H1 (cell line): ENCODE measurements around the gene RGL1. TPM values are rescaled to one million over a fixed set of nuclear protein-coding genes. Genes with fewer than 3 reads are reported as not detected.

ENCODE experiments used
- CTCF ChIA-PET: fragments of 300-600 bp; sonication (Branson Sonifier 250); formaldehyde crosslinking; loops from one replicate; lab custom pipeline; 2021; ENCODE audit not compliant: partially characterized antibody; lab: Charles Lee
- POLR2A ChIA-PET: fragments of 300-600 bp; sonication (Branson Sonifier 250); formaldehyde crosslinking; loops from one replicate; lab custom pipeline; 2021; ENCODE audit warnings: inconsistent platforms; ENCODE audit not compliant: partially characterized antibody; lab: Charles Lee
- DNase-seq, 2 experiments: peaks; one replicate each; pipeline versions ENCODE4 v3.0.0 to v3.0.0-alpha.2; 2010 to 2022; ENCODE audit warnings: low spot score in 2 of 2, low read depth in 1 of 2, mixed read lengths in 1 of 2
- FAIRE-seq: peaks from 2 replicates; lab custom pipeline; 2011; peaks lifted over from hg19 to GRCh38; lab: Jason Lieb, UNC
- H2AFZ ChIP-seq: 2 replicates; pipeline ENCODE4 v1.8.1; 2012; ENCODE audit warnings: low read length, inconsistent platforms
- H2AK5ac ChIP-seq: 2 replicates; pipeline ENCODE4 v1.6.1; 2013; ENCODE audit warnings: low read depth, low read length
- H2BK120ac ChIP-seq: replicated peaks from 2 replicates; pipeline ENCODE3; 2013; ENCODE audit warnings: low read depth, low read length, inconsistent platforms
- H2BK12ac ChIP-seq: 2 replicates; pipeline ENCODE4 v1.6.1; 2013; ENCODE audit warnings: low read depth, low read length
- H2BK15ac ChIP-seq: 2 replicates; pipeline ENCODE4 v1.6.1; 2013; ENCODE audit warnings: low read length
- H2BK20ac ChIP-seq: 2 replicates; pipeline ENCODE4 v1.6.1; 2013; ENCODE audit warnings: low read length
- H2BK5ac ChIP-seq: 2 replicates; pipeline ENCODE4 v1.6.1; 2013; ENCODE audit warnings: low read depth, low read length
- H3K14ac ChIP-seq: 2 replicates; pipeline ENCODE4 v1.6.1; 2013; ENCODE audit warnings: inconsistent platforms; ENCODE audit not compliant: insufficient read length
- H3K18ac ChIP-seq: 2 replicates; pipeline ENCODE4 v1.6.1; 2013; ENCODE audit warnings: low read length; ENCODE audit errors: extremely low read depth
- H3K23ac ChIP-seq: 2 replicates; pipeline ENCODE4 v1.6.1; 2013; ENCODE audit warnings: inconsistent platforms; ENCODE audit not compliant: insufficient read length
- H3K23me2 ChIP-seq: 2 replicates; pipeline ENCODE4 v1.6.1; 2013; ENCODE audit warnings: low read depth, low read length
- H3K27ac ChIP-seq: 2 replicates; pipeline ENCODE4 v1.6.1; 2011; ENCODE audit warnings: low read depth, low read length, inconsistent platforms
- H3K27me3 ChIP-seq, 4 experiments: replicated peaks in 1 of 4; 1 replicate in 1 of 4; 2 replicates in 3 of 4; pipeline versions ENCODE4 v1.6.1 to v1.8.1; 2011 to 2013; ENCODE audit warnings: low read length in 3 of 4, mild to moderate bottlenecking in 3 of 4, inconsistent platforms in 2 of 4, mixed read lengths in 2 of 4, moderate library complexity in 1 of 4; ENCODE audit not compliant: control insufficient read depth in 3 of 4, insufficient read depth in 3 of 4; ENCODE audit errors: extremely low read depth in 1 of 4
- H3K36me3 ChIP-seq, 4 experiments: 2 replicates each; pipeline versions ENCODE4 v1.6.1 to v1.8.1; 2011 to 2013; ENCODE audit warnings: mild to moderate bottlenecking in 4 of 4, low read length in 3 of 4, moderate library complexity in 2 of 4, control low read depth in 1 of 4, inconsistent platforms in 1 of 4; ENCODE audit not compliant: insufficient read depth in 4 of 4, control insufficient read depth in 2 of 4
- H3K4ac ChIP-seq: replicated peaks from 2 replicates; pipeline ENCODE3; 2013; ENCODE audit warnings: low read length, low read depth, mixed read lengths, inconsistent platforms; ENCODE audit not compliant: insufficient read length
- H3K4me1 ChIP-seq, 4 experiments: replicated peaks in 1 of 4; 1 replicate in 1 of 4; 2 replicates in 3 of 4; pipeline versions ENCODE4 v1.6.1 to v1.8.1; 2011 to 2013; ENCODE audit warnings: low read length in 3 of 4, inconsistent platforms in 2 of 4, mixed read lengths in 1 of 4; ENCODE audit not compliant: insufficient read depth in 4 of 4, control insufficient read depth in 3 of 4
- H3K4me2 ChIP-seq, 2 experiments: 2 replicates each; pipeline versions ENCODE4 v1.6.1 to v1.8.1; 2011 to 2013; ENCODE audit warnings: low read depth in 2 of 2, low read length in 2 of 2, control low read depth in 1 of 2, inconsistent platforms in 1 of 2, mild to moderate bottlenecking in 1 of 2; ENCODE audit not compliant: insufficient read depth in 1 of 2
- H3K4me3 ChIP-seq, 4 experiments: fragments of 200-600, 300-600 bp in 1 of 4; sonication (generic), shearing (Covaris generic), sonication (Bioruptor Twin) in 1 of 4; 2 replicates each; pipeline versions ENCODE4 v1.5.1 to v1.8.1; 2011 to 2016; ENCODE audit warnings: low read length in 4 of 4, low read depth in 3 of 4, control low read depth in 2 of 4, inconsistent platforms in 2 of 4, mild to moderate bottlenecking in 2 of 4, mixed read lengths in 1 of 4, moderate library complexity in 1 of 4; ENCODE audit not compliant: insufficient read depth in 2 of 4; ENCODE audit errors: extremely low read depth in 1 of 4
- H3K56ac ChIP-seq: replicated peaks from 2 replicates; pipeline ENCODE3; 2013; ENCODE audit warnings: low read depth, mild to moderate bottlenecking, mixed read lengths, low read length, inconsistent platforms; ENCODE audit not compliant: insufficient read length
- H3K79me1 ChIP-seq: 2 replicates; pipeline ENCODE4 v1.6.1; 2013; ENCODE audit warnings: low read depth, low read length, control low read depth
- H3K79me2 ChIP-seq, 2 experiments: 2 replicates each; pipeline versions ENCODE4 v1.6.1 to v1.8.1; 2012 to 2013; ENCODE audit warnings: low read length in 2 of 2, mild to moderate bottlenecking in 2 of 2, inconsistent platforms in 1 of 2; ENCODE audit not compliant: insufficient read depth in 2 of 2, control insufficient read depth in 1 of 2
- H3K9ac ChIP-seq, 4 experiments: replicated peaks in 1 of 4; 1 replicate in 1 of 4; 2 replicates in 3 of 4; pipeline versions ENCODE4 v1.6.1 to v1.8.1; 2011 to 2013; ENCODE audit warnings: low read depth in 3 of 4, low read length in 3 of 4, control low read depth in 2 of 4, mild to moderate bottlenecking in 2 of 4, moderate library complexity in 2 of 4, inconsistent platforms in 1 of 4; ENCODE audit errors: extremely low read depth in 1 of 4
- H3K9me3 ChIP-seq, 2 experiments: 2 replicates each; pipeline versions ENCODE4 v1.6.1 to v1.8.1; 2012 to 2013; ENCODE audit warnings: mild to moderate bottlenecking in 2 of 2, moderate library complexity in 2 of 2, control low read depth in 1 of 2, inconsistent platforms in 1 of 2, low read depth in 1 of 2, low read length in 1 of 2, mixed read lengths in 1 of 2; ENCODE audit not compliant: insufficient read depth in 2 of 2
- H4K20me1 ChIP-seq, 2 experiments: replicated peaks in 1 of 2; 2 replicates each; pipeline versions ENCODE3 to v1.8.1; 2011 to 2013; ENCODE audit warnings: inconsistent platforms in 2 of 2, low read length in 2 of 2, mild to moderate bottlenecking in 1 of 2; ENCODE audit not compliant: insufficient read depth in 2 of 2, control insufficient read depth in 1 of 2
- H4K5ac ChIP-seq: 2 replicates; pipeline ENCODE4 v1.6.1; 2013; ENCODE audit warnings: low read length, low read depth, mixed read lengths, inconsistent platforms; ENCODE audit not compliant: insufficient read length
- H4K8ac ChIP-seq: 2 replicates; pipeline ENCODE4 v1.8.0; 2013; ENCODE audit warnings: mild to moderate bottlenecking, moderate library complexity, low read length, inconsistent platforms; ENCODE audit not compliant: insufficient read depth; ENCODE audit errors: extremely low read depth
- H4K91ac ChIP-seq: replicated peaks from 2 replicates; pipeline ENCODE3; 2013; ENCODE audit warnings: low read length, mixed read lengths, inconsistent platforms; ENCODE audit not compliant: insufficient read length
- ATF3 ChIP-seq: IDR thresholded peaks from 2 replicates; pipeline ENCODE4 v1.6.1; 2011; ENCODE audit warnings: low read depth, mild to moderate bottlenecking, low read length; ENCODE audit not compliant: insufficient read depth
- BCL11A ChIP-seq, 2 experiments: IDR thresholded peaks; one replicate each; pipeline ENCODE4 v1.6.1; 2011; ENCODE audit warnings: low read depth in 2 of 2, low read length in 2 of 2, mild to moderate bottlenecking in 2 of 2
- CEBPB ChIP-seq: IDR thresholded peaks from 2 replicates; pipeline ENCODE4 v1.6.1; 2012; ENCODE audit warnings: low read depth, low read length
- CHD1 ChIP-seq: IDR thresholded peaks from 2 replicates; pipeline ENCODE4 v1.6.1; 2012; ENCODE audit warnings: low read depth, low read length, improper control_type of control experiment
- CTCF ChIP-seq, 3 experiments: IDR thresholded peaks; 1 replicate in 2 of 3; 2 replicates in 1 of 3; pipeline versions ENCODE4 v1.5.1 to v1.6.1; 2011; ENCODE audit warnings: low read length in 3 of 3, mild to moderate bottlenecking in 3 of 3, inconsistent platforms in 2 of 3, low read depth in 1 of 3, moderate library complexity in 1 of 3; ENCODE audit not compliant: insufficient read depth in 1 of 3; ENCODE audit errors: control extremely low read depth in 1 of 3
- GTF2F1 ChIP-seq: IDR thresholded peaks from 2 replicates; pipeline ENCODE4 v1.6.1; 2012; ENCODE audit warnings: low read depth, low read length, improper control_type of control experiment, borderline replicate concordance
- HDAC6 ChIP-seq: IDR thresholded peaks from one replicate; pipeline ENCODE4 v1.7.1; 2012; ENCODE audit warnings: low read depth, mild to moderate bottlenecking, inconsistent platforms, low read length, moderate library complexity
- SAP30 ChIP-seq: fragments of 300-600 bp; sonication (generic); IDR thresholded peaks from 2 replicates; pipeline ENCODE4 v1.7.1; 2012; ENCODE audit warnings: low read length, moderate library complexity, mild to moderate bottlenecking, inconsistent platforms; ENCODE audit not compliant: insufficient read depth, insufficient replicate concordance
- SP4 ChIP-seq: IDR thresholded peaks from 2 replicates; pipeline ENCODE4 v1.6.1; 2012; ENCODE audit warnings: low read length, inconsistent platforms
- TEAD4 ChIP-seq: IDR thresholded peaks from 2 replicates; pipeline ENCODE4 v1.6.1; 2012; ENCODE audit warnings: low read depth, low read length, inconsistent platforms, mixed read lengths
- WGBS, 2 experiments: shearing (Covaris generic) in 1 of 2; methylation state at CpG; one replicate each; pipeline versions ENCODE4 v1.1.6 to v1.1.7; 2013 to 2015; ENCODE audit warnings: low lambda C conversion rate in 2 of 2, mixed read lengths in 2 of 2, inconsistent platforms in 1 of 2, low coverage in 1 of 2, missing lambda C conversion rate in 1 of 2; ENCODE audit not compliant: insufficient replicate concordance in 2 of 2, insufficient coverage in 1 of 2, insufficient read length in 1 of 2; ENCODE audit errors: extremely low coverage in 1 of 2, missing lambda C conversion rate in 1 of 2; 5-methylcytosine and 5-hydroxymethylcytosine counted together
- polyA plus RNA-seq, 7 experiments: library from polyadenylated mRNA; depleted of rRNA in 3 of 7; stranded (reverse) in 5 of 7; unstranded in 2 of 7; fragments of >200 nt in 5 of 7; fragments of 200-250 nt in 2 of 7; gene quantifications; 1 replicate in 5 of 7; 2 replicates in 1 of 7; 4 replicates in 1 of 7; pipeline versions ENCODE4 v1.2.1 to v1.2.3, GENCODE V29; 2011 to 2013; ENCODE audit warnings: missing spikeins in 2 of 7, mixed read lengths in 2 of 7
- total RNA-seq: library from RNA; stranded (reverse); fragmentation: NEBNext Ultra II Directional; extraction: Animal tissue kit (Norgen Biotek cat#: 25700); gene quantifications from 2 replicates; pipeline ENCODE4 v1.2.1, GENCODE V29; 2021

Gene RGL1
- total and polyA plus RNA-seq, 2 of the 8 experiments (the other 6 are each of a cell fraction or from before 2014, with no cell fraction given), result 0.98 to 2.4 TPM

GRCh38 chr1:183792300-183792699 lies 12.6 kb upstream of the RGL1 start:
- Histone ChIP-seq H3K4me2 (no peak overlapping the region), H2BK5ac (no peak overlapping the region), H3K18ac (no peak overlapping the region), H4K8ac (no peak overlapping the region), H3K4me3 (no peak overlapping the region), H4K20me1 (no peaks in the 10 kb centered on the region), H3K23me2 (no peaks in the 10 kb centered on the region), H3K79me2 (no peaks in the 10 kb centered on the region), H3K56ac (no peak overlapping the region), H3K9me3 (no peaks in the 10 kb centered on the region), H2AK5ac (no peak overlapping the region), H3K27me3 (no peaks in the 10 kb centered on the region), H3K23ac (no peak overlapping the region), H2BK15ac (no peak overlapping the region), H2AFZ (no peak overlapping the region), H4K91ac (no peak overlapping the region), H3K27ac (no peak overlapping the region), H2BK12ac (no peak overlapping the region), H3K14ac (no peak overlapping the region), H3K9ac (no peak overlapping the region), H2BK120ac (no peak overlapping the region), H4K5ac (no peak overlapping the region), H2BK20ac (no peak overlapping the region), H3K79me1 (no peaks in the 10 kb centered on the region), H3K4ac (no peak overlapping the region), H3K36me3 (no peaks in the 10 kb centered on the region), H3K4me1 (peaks cover 0 to 3% (median 0%) of the 10 kb centered on the region in 4 experiments; a peak in 1 of 7 replicates)
- WGBS, 2 experiments, result 77% methylated on average over 2 of the region's 2 CpGs; no CpG with 5 or more reads in 1 of the 2 experiments
- no peak for TF ChIP-seq SP4
- TF ChIP-seq BCL11A (IDR thresholded peaks at IDR 0.05; ENCODE audit: low read depth in 2 of 2, low read length in 2 of 2), result no peak
- TF ChIP-seq ATF3, result no peak
- no peak for TF ChIP-seq CHD1
- no peak for TF ChIP-seq HDAC6
- no peak for TF ChIP-seq TEAD4
- TF ChIP-seq GTF2F1, result no peak
- no peak for TF ChIP-seq CTCF (IDR thresholded peaks at IDR 0.05; ENCODE audit: control extremely low read depth in 1 of 3, insufficient read depth in 1 of 3, low read depth in 1 of 3, low read length in 3 of 3)
- no peak for TF ChIP-seq SAP30
- TF ChIP-seq CEBPB, result no peak
- ChIA-PET POLR2A (interaction anchor here (0.6 kb wide), 1 partner anchor 89 kb away, joined by 3 read pairs; no protein-coding TSS in a partner anchor), CTCF (no interaction called here)
- FAIRE-seq, result no peak
- DNase-seq, result no peak
